T1000 (cell line): ENCODE data around the gene GLT6D1.

ENCODE experiments used
- DNase-seq: peaks from one replicate; lab custom pipeline; 2025; ENCODE audit warnings: mixed read lengths; lab: John Stamatoyannopoulos, UW

GLT6D1 gene

DNA sequence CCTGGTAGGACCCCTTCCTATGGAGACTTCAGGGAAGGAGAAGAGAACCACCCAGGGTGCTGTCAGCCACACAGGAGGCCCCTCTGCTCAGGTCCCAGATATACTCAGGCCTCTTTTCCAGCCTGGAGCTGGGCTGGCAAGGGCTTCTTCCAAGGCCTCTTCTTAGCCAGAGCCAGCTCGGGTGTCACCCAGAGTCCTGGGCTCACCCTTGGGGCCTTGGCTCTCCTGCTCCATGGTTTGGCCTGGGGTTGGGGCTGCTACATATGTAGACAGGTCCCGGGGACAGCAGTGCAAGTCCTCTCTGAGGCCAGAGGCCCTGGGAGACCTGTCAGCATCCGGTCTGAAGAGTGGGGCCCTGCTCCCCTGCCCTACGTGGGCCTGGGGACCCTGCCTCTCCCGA, 55.0 kb downstream of the GLT6D1 start:
- no peak for DNase-seq

DNA sequence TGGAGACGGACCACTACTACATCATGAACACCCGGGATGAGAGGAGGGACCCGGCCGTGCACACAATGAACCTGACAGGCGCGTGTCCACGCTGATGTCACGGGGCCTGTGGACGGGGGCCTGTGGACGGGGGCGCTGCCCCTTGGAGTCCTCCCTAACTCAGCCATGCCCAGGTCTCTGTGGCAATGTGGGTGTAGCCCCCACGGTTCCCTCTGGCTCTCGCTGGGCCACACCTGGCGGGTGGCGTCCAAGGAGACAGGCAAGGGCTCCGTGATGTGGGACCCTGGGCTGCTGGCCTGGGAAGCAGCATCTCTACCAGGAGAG, 55.7 kb downstream of the GLT6D1 start:
- DNase-seq = no peak

DNA sequence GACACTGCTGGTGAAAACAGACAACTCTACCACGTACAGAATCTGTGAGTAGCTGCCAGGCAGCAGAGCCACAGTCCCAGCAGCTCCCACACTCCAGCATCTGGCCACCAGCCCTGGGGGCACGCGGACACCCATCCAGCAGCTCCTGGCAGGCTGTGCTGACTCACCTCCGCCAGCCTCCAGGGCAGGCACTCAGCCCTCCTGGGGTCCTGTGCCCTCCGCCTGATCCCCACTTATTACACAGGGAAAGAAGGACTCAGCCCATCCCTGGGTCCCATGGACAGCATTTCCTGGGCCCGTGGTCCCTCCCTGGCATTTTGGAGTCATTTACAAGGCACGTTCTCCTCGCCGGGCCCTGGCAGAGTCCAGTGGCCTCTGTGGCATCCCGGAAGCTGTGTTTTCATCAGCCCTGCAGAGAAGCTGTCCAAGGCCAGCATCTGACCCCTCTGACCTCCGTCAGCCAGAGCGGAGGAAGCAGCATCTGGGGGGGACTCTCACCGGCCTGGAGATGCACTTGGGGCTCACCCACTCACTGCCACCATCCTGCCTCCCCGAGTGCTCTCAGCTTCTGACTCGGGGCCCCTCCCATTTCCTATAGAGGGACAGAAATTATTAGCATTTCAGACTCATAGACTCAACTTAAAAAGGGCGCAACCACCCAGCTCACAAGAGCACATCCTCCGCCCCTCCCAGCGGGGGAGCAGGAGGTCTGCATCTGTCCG, 56.2 kb downstream of the GLT6D1 start:
- DNase-seq = no peak

DNA sequence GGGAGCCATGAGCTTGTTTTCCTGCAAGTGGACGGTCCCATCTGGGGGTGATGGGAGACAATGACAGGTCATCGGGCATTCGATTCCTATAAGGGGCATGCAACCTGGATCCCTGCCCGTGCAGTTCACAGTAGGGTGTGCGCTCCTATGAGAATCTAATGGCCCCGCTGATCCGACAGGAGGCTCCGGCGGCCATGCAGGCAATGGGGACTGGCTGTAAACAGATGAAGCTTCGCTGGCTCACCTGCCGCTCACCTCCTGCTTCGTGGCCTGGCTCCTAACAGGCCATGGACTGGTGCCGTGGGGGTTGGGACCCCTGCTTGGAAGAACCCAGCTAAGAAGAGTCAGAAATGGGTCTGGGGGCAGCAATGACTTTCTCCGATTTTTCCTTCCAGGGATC, 56.8 kb downstream of the GLT6D1 start:
- DNase-seq = no peak

DNA sequence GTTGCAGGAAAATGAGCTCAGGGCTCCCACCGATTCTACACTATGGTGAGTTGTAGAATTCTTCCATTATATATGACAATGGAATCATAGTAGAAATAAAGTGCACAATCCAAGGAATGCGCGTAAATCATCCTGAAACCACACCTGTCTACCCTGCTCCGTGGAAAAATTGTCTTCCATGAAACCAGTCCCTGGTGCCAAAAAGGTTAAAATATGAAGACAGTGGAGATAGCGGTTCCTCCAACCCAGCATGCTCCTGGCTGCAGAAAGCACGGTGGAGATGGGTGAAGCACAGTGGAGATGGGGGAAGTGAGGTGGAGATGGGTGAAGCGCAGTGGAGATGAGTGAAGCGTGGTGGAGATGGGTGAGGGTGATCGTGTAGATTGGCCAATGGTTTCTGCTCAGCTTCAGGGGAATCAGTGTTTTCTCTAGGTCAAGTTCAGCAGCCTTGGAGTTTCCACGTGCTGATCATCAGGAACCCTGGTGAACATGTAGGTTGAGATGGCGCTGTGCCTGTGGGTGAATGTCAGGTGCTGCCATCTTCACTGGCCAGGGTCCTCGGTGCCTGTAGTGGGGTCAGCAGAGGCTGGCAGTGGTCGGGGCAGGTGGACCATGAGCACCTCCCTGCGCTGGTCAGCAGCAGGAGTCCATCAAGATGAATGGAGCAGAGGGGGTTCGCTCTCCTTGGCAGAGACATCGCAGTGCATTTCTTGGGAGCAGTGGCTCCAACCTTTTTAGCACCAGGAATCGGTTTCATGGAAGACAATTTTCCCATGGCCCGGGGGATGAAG, 57.5 kb downstream of the GLT6D1 start:
- no peak for DNase-seq

DNA sequence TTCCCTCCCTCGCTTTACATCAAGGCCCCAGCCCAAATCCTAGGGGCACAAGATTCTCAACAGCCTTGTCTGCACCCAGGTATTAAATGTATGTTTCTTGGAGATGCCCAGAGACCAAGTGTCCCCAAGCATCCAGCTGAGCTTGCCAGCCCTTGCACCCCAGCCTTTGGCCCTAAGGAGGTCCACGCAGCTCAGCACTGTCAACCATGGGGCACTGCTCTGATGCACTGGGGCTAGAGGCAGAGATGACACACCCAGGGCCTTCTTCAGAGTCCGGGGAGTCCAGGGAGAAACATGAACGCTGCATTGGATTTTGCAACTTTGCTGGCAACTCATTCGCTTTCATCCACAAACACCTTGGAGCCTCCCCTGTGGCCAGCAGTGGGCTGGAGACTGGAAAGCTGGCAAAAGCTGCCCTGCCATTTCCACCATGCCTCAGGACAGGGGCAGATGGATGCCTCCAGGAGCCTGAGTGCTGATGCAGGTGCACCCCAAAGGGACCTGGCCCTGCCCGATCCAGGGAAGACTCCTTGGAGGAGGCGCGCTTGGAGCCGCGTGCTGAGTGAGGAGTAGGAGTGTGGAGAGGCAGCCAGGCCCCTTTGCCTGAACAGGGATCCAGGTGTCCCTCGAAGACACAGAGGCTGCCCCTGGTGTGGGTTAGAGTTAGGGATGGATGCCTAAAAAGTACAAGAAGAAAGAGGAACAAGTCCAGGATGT, 58.5 kb downstream of the GLT6D1 start:
- DNase-seq = no peak

DNA sequence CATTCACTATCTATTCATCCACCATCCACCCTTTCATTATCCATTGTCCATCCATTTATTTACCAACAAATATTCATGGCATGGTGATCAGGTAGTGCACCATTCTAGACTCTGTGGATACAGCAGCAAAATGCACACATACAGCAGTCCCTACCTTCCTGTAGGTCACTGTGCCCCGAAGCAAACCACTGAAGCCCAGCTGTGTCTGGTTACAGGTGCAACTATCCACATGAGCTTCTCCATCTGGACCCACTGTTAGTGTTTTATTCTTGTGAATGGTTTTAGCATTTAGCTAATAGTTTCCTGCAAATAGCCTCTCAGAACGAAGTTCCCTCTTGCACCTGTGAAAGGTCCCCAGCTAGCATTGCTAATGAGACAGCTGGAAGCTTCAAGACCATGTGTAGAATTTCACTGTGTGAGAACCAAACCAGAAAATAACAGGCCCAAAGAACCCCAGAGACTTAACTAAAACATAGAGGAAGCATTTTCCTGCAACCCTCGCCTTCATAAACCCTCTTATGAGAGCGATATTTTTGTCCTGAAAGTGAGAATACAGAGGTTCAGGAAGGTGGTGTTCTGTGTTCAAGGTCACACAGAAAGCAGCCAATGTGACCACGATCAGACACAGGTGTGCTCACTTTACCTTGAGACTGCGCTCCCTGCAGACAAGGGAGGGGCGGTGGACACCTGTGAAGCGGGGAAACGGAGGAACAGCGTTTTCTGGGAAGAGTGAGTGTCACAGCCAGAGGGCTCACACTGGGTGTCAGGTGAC, 59.3 kb downstream of the GLT6D1 start:
- DNase-seq = no peak

DNA sequence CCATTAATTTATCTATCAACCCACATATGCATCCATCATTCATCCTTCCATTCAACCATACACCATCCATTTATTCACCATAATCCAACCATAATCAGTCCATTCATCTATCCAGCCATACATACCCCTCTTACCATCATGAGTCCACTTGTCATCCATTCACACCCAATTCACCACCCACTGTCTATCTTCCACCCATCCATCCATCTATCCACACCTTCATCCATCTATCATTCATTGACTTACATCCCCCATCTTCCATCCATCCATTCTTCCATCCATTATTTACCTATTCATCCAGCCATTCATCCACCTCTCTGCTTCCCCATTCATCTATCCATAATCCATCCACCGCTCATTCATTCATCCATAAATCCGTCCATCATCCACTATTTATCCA, 60.0 kb downstream of the GLT6D1 start:
- DNase-seq = no peak

DNA sequence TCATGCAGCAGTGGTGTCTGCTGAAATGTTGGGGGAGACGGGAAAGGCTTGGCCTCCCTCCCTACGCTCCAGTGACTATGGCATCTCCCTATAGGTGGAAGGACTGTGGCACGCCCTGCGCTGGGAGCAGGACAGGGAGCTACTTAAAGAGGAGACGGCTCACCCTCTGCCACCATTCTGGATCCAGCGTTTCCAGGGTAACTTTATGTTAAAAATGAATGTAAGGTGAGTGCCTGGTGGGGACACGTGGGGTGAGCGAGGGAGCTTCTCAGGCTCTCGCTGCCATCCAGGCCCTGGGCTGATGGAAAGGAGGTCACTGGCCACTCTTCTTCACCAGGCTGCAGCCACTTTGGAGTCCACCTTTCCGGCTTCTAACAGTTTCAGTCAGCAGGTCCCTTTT, 62.1 kb downstream of the GLT6D1 start:
- DNase-seq = no peak

DNA sequence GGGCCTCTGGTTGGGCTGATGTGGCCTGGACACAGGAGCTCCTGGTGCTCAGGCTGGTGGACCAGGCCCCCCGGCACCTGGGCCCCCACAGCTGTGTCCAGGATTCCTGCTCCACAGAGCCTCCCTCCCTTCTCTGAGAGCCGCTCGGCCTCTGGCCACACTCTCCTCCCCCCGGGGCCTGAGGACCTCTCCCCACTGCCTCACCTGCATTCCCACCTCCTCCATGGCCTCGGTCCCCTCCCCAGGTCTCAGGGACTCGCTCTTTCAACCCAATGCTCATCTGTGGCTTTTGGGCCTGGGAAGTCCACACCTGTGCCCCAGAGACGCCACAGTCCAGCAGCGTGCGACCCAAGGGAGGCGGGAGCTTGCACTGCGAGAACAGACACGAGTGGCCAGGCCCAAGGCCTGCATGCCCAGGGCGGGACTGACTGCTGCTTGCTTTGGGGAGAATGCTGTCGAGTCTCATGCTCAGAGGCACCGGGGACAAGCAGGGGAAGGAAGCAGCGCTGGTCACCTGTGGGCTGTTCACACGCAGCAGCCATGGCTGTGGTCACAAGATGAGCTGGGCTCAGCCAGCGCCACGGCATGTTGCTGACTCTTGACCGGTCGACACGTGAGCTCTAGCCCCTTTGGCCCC, 63.2 kb downstream of the GLT6D1 start:
- DNase-seq = no peak

DNA sequence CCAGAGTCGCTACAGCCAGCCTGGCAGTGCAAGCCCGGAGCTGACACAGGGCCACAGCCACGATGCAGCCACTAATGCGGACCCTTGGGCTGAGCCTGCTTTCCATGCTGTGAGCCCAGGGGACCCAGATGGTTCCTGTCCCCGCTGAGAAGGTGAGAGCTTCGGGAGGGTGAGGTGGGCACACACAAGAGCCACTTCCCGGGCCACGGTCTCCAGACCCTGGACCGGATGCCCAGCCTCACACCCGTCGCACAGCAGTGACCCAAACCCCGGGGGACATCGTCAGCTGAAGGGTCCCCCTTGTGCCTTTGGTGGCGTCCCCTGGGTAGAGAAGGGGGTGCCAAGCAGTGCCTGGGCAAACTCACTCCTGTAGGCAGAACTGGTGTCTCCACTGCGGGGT, 64.4 kb downstream of the GLT6D1 start:
- DNase-seq = no peak

DNA sequence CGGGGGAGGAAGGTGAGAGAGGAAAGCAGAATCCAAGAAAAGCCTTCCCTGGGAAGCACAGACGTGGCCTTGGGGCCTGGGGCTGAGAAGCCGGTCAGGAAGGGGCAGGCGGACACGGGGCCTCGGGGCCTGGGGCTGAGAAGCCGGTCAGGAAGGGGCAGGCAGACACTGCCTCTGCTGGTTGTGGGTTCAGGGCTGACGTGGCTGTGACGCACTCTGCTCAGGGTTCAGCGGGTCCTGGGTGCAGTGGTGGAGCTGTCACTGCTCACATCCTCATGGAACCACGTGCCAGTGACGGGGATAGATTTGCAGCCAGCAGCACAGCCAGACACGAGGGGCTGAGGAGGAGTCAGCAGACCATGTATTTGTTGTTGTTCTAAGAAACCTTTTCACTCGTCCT, 65.0 kb downstream of the GLT6D1 start:
- no peak for DNase-seq
